OCI-LY1 (cell line): Measurements from ENCODE around the gene INTS6.

ENCODE experiments used
- CTCF ChIP-seq: fragments of 200-600 bp; sonication (generic), shearing (Covaris generic); IDR thresholded peaks from 2 replicates; pipeline ENCODE4 v1.5.1; 2017; ENCODE audit warnings: mild to moderate bottlenecking, antibody characterized with exemption, low read length, moderate library complexity, mixed read lengths
- EZH2 ChIP-seq: fragments of 200-600 bp; sonication (generic), shearing (Covaris generic); IDR thresholded peaks from 2 replicates; pipeline ENCODE4 v1.8.0; 2017; ENCODE audit warnings: borderline replicate concordance, mixed run types, mild to moderate bottlenecking, antibody characterized with exemption, low read length, moderate library complexity, mixed read lengths

- TF ChIP-seq CTCF (no peak), EZH2 (no peak)
Observed at GRCh38 chr13:51371768-51372399, 81.0 kb downstream of the INTS6 start.
